Gastrocnemius medialis (tissue), 4 donors: ENCODE data around the gene ZNF205. TPM values are rescaled to one million over a fixed set of nuclear protein-coding genes. Genes with fewer than 3 reads are reported as not detected.
"Not testable (repeated sequence)": the region's sequence is repeated elsewhere in the genome, so short reads cannot be mapped to it uniquely, and the experiment has no call there.

ENCODE experiments used
- ATAC-seq, 2 donors: fragments of 150-250 bp; one replicate each; pipeline ENCODE4 v1.9.1; 2016
- DNase-seq, 2 donors: peaks; one replicate each; pipeline ENCODE4 v3.0.0-alpha.2; 2019
- H3K27ac ChIP-seq, 4 donors: fragments of 200-600 bp; sonication (generic); 1 replicate in 1 of 4; 2 replicates in 3 of 4; pipeline ENCODE4 v1.5.1; 2016 to 2018; ENCODE audit warnings: mild to moderate bottlenecking in 2 of 4, moderate library complexity in 1 of 4
- H3K27me3 ChIP-seq, 3 donors: fragments of 200-600 bp; sonication (generic) in 2 of 3; 1 replicate in 1 of 3; 2 replicates in 2 of 3; pipeline versions ENCODE4 v1.5.1 to v1.6.0; 2016 to 2019; ENCODE audit warnings: mild to moderate bottlenecking in 1 of 3, moderate library complexity in 1 of 3
- H3K36me3 ChIP-seq, 2 donors: fragments of 200-600 bp; sonication (generic) in 1 of 2; one replicate each; pipeline ENCODE4 v1.5.1; 2017 to 2018
- H3K4me1 ChIP-seq, 2 donors: fragments of 200-600 bp; sonication (generic) in 1 of 2; one replicate each; pipeline ENCODE4 v1.5.1; 2016 to 2017; ENCODE audit warnings: mild to moderate bottlenecking in 2 of 2
- H3K4me3 ChIP-seq, 4 donors: fragments of 200-600 bp; sonication (generic) in 3 of 4; 1 replicate in 1 of 4; 2 replicates in 3 of 4; pipeline ENCODE4 v1.5.1; 2016 to 2019; ENCODE audit warnings: mild to moderate bottlenecking in 2 of 4
- H3K9me3 ChIP-seq, 3 donors: fragments of 200-600 bp; sonication (generic) in 2 of 3; 1 replicate in 1 of 3; 2 replicates in 2 of 3; pipeline ENCODE4 v1.5.1; 2016 to 2019
- POLR2A ChIP-seq, 2 donors: fragments of 450-650 bp; IDR thresholded peaks; one replicate each; pipeline ENCODE4 v1.6.1; 2017; ENCODE audit warnings: antibody characterized with exemption in 2 of 2, mild to moderate bottlenecking in 2 of 2, moderate library complexity in 2 of 2
- in situ Hi-C, 4 donors: fragments of 200-750 bp; cut with MboI; loops; one replicate each; pipeline versions ENCODE4 v1.15.0 to v1.8.0; 2017; ENCODE audit warnings: low sequenced_read_pairs in 4 of 4
- intact Hi-C: fragments of 100-400 bp; cut with DNase I; formaldehyde crosslinking; loops from one replicate; pipeline ENCODE4 v1.15.1; 2023; ENCODE audit warnings: low total_unique reads
- total RNA-seq, 4 donors: library from RNA; depleted of rRNA; stranded (reverse); fragments of >200 nt; gene quantifications; one replicate each; pipeline versions ENCODE4 v1.1.0 to v1.2.3, GENCODE V29; 2016
- TF ChIP-seq, protein P1 (sequence below), 5 experiments: fragments of 450-650 bp in 3 of 5; fragments of 200-600 bp in 2 of 5; sonication (generic) in 2 of 5; IDR thresholded peaks in 4 of 5; conservative IDR thresholded peaks in 1 of 5; 1 replicate in 4 of 5; 2 replicates in 1 of 5; pipeline ENCODE4 v1.5.1; 2016 to 2019; ENCODE audit warnings: antibody characterized with exemption in 5 of 5, mild to moderate bottlenecking in 3 of 5, moderate library complexity in 3 of 5

The ZNF205 gene
- total RNA-seq, 4 donors from 2014 or later: 4.8 to 10.8 (median 6.1) TPM

DNA sequence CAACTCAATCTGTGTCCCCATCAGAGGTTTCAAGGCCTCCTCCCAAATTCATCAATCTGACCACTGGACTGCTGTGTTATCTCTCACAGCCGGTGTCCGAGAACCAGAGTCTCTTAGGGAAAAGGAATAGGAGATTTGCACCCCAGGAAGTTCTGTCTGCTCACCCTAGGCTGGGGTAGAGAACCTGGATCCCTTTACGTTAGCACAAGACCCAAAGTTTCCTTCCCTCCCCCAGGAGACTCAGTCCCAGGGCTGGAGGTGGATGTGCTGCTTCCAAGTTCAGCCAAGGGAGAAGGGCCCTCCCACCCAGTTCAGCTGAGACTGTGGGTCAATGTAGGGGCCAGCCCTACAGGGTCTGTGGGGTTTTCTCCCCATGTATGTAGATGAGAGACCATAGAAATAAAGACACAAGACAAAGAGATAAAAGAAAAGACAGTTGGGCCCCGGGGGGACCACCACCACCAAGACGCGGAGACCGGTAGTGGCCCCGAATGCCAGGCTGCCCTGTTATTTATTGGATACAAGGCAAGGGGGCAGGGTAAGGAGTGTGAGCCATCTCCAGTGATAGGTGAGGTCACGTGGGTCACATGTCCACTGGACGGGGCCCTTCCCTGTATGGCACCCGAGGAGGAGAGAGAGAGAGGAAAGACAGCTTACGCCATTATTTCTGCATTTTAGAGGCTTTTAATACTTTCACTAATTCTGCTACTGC lies 52.9 kb downstream of the ZNF205 start:
- intact Hi-C loops (no loop called here), in situ Hi-C loops (loop anchor here in 3 of 4 donors (5.0 to 10.0 kb wide), 2 partner anchors 100 to 103 kb away; partner anchors contain the start of gene IL32 (in 1 of the 3))
- H3K4me1 ChIP-seq: peaks cover 1 to 6% of the 10 kb centered on the region in 2 donors
- H3K36me3 ChIP-seq: no peaks in the 10 kb centered on the region
- no peaks in the 10 kb centered on the region for H3K9me3 ChIP-seq
- peak overlapping the region; percentile 29 to 61 (median 36) for H3K4me3 ChIP-seq
- TF ChIP-seq, protein P1, sequence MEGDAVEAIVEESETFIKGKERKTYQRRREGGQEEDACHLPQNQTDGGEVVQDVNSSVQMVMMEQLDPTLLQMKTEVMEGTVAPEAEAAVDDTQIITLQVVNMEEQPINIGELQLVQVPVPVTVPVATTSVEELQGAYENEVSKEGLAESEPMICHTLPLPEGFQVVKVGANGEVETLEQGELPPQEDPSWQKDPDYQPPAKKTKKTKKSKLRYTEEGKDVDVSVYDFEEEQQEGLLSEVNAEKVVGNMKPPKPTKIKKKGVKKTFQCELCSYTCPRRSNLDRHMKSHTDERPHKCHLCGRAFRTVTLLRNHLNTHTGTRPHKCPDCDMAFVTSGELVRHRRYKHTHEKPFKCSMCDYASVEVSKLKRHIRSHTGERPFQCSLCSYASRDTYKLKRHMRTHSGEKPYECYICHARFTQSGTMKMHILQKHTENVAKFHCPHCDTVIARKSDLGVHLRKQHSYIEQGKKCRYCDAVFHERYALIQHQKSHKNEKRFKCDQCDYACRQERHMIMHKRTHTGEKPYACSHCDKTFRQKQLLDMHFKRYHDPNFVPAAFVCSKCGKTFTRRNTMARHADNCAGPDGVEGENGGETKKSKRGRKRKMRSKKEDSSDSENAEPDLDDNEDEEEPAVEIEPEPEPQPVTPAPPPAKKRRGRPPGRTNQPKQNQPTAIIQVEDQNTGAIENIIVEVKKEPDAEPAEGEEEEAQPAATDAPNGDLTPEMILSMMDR (IDR thresholded peaks at IDR 0.05 in 4 of 5, conservative IDR thresholded peaks at IDR 0.05 in 1 of 5): no peak
- TF ChIP-seq POLR2A (IDR thresholded peaks at IDR 0.05): no peak
- H3K27ac ChIP-seq: no peak overlapping the region
- no peak for ATAC-seq
- DNase-seq: no peak
- H3K27me3 ChIP-seq: peaks cover 41 to 50% (median 41%) of the 10 kb centered on the region in 3 donors

DNA sequence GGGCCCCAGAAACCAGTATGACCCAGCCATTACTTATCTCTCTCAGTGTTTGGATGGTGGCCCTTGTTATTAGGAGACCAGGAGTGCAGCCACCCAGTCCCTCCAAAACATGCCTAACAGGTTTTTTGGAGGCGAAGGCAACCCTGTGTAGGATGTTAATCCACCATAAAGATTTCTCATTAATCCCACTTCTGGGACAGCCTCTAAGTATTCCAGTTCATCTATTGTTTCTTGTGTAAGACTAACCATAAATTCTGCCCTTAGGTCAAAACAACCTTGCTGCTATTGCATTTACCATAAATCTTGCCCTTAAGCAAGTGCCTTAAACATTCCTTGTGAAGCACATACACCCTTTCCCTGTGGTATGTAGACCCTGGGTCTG lies 54.1 kb downstream of the ZNF205 start:
- TF ChIP-seq POLR2A (IDR thresholded peaks at IDR 0.05): no peak
- TF ChIP-seq, protein P1 (IDR thresholded peaks at IDR 0.05 in 4 of 5, conservative IDR thresholded peaks at IDR 0.05 in 1 of 5): no peak
- intact Hi-C loops: loop anchor here (1.0 kb wide), 3 partner anchors 14 to 107 kb away; no protein-coding TSS in a partner anchor
- ATAC-seq: no peak

DNA sequence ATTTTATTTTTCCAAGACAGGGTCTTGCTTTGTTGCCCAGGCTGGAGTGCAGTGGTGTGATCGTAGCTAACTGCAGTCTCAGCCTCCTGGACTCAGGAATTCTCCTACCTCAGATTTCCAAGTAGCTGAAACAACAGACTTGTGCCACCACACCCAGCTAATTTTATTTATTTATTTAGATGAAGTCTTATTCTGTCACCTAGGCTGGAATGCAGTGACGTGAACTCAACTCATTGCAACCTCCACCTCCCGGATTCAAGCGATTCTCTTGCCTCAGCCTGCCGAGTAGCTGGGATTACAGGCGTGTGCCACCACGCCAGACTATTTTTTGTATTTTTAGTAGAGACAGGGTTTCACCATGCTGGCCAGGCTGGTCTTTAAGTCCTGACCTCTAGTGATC lies 56.3 kb downstream of the ZNF205 start:
- intact Hi-C loops, ATAC-seq, H3K4me3 ChIP-seq, H3K36me3 ChIP-seq, H3K9me3 ChIP-seq, DNase-seq, H3K27ac ChIP-seq: not testable (repeated sequence)
- in situ Hi-C loops: loop anchor here in 3 of 4 donors (5.0 to 10.0 kb wide), 2 partner anchors 104 to 106 kb away; partner anchors contain the start of gene IL32 (in 1 of the 3)
- H3K27me3 ChIP-seq: peaks cover 52 to 56% (median 56%) of the 10 kb centered on the region in 3 donors
- peaks cover 10 to 12% of the 10 kb centered on the region in 2 donors for H3K4me1 ChIP-seq

More for the DNA sequence above, 54.1 kb downstream of the ZNF205 start:
- Histone ChIP-seq H3K4me3 (no peak overlapping the region), H3K36me3 (no peaks in the 10 kb centered on the region), H3K27ac (no peak overlapping the region), H3K27me3 (peaks cover 41 to 52% (median 44%) of the 10 kb centered on the region in 3 donors), H3K9me3 (no peaks in the 10 kb centered on the region), H3K4me1 (peaks cover 10 to 12% of the 10 kb centered on the region in 2 donors)
- DNase-seq: no peak
- in situ Hi-C loops: loop anchor here in 3 of 4 donors (5.0 to 10.0 kb wide), 2 partner anchors 102 to 104 kb away; partner anchors contain the start of gene IL32 (in 1 of the 3)

Other genes starting within 250 kb of the ZNF205 start
- gene FLYWCH2, start 229.4 kb upstream of the ZNF205 start, total RNA-seq: 10 to 100 TPM; 19.5 to 54.5 (median 30.2) TPM
- gene FLYWCH1, start 200.7 kb upstream of the ZNF205 start, total RNA-seq: 10 to 100 TPM; 41.7 to 49.7 (median 44.0) TPM
- gene KREMEN2, start 148.3 kb upstream of the ZNF205 start, total RNA-seq: not detected
- 10 to 100 TPM in 2 of 4 donors, 1 to 10 TPM in 2; 4.2 to 14.6 (median 10.2) TPM for gene PAQR4, start 143.2 kb upstream of the ZNF205 start, total RNA-seq
- gene PKMYT1, start 132.1 kb upstream of the ZNF205 start, total RNA-seq: 1 to 10 TPM in 2 of 4 donors, not detected in 2; 1.4 to 2.4 TPM
- under 1 TPM in 1 of 4 donors, not detected in 3; 0.40 TPM for gene CLDN9, start 99.7 kb upstream of the ZNF205 start, total RNA-seq
- gene CLDN6, start 94.4 kb upstream of the ZNF205 start, total RNA-seq: under 1 TPM in 1 of 4 donors, not detected in 3; 0.55 TPM
- 100 to 1,000 TPM in 2 of 4 donors, 10 to 100 TPM in 2; 34.0 to 161 (median 85.5) TPM for gene TNFRSF12A, start 92.2 kb upstream of the ZNF205 start, total RNA-seq
- gene HCFC1R1, start 88.6 kb upstream of the ZNF205 start, total RNA-seq: 100 to 1,000 TPM in 1 of 4 donors, 10 to 100 TPM in 3; 41.8 to 124 (median 66.9) TPM
- gene THOC6, start 88.6 kb upstream of the ZNF205 start, total RNA-seq: 10 to 100 TPM; 15.0 to 31.1 (median 21.5) TPM
- under 1 TPM in 1 of 4 donors, not detected in 3; 0.32 TPM for gene BICDL2, start 75.6 kb upstream of the ZNF205 start, total RNA-seq
- under 1 TPM in 3 of 4 donors, not detected in 1; 0.15 to 0.75 (median 0.58) TPM for gene MMP25, start 66.0 kb upstream of the ZNF205 start, total RNA-seq
- 10 to 100 TPM; 45.4 to 79.0 (median 54.6) TPM for gene IL32, start 46.9 kb upstream of the ZNF205 start, total RNA-seq
- not detected for gene ZSCAN10, start 13.3 kb upstream of the ZNF205 start, total RNA-seq
- gene ZNF213, start 22.4 kb downstream of the ZNF205 start, total RNA-seq: 10 to 100 TPM in 3 of 4 donors, 1 to 10 TPM in 1; 8.9 to 18.6 (median 14.5) TPM
- gene OR1F1, start 75.6 kb downstream of the ZNF205 start, total RNA-seq: not detected
- 1 to 10 TPM in 3 of 4 donors, under 1 TPM in 1; 0.49 to 3.2 (median 2.2) TPM for gene ZNF200, start 122.6 kb downstream of the ZNF205 start, total RNA-seq
- gene MEFV, start 144.0 kb downstream of the ZNF205 start, total RNA-seq: 1 to 10 TPM in 1 of 4 donors, under 1 TPM in 3; 0.32 to 1.2 (median 0.76) TPM
- gene ZNF263, start 170.9 kb downstream of the ZNF205 start, total RNA-seq: 10 to 100 TPM; 13.5 to 18.5 (median 15.5) TPM
- 1 to 10 TPM; 2.5 to 8.1 (median 4.4) TPM for gene TIGD7, start 192.8 kb downstream of the ZNF205 start, total RNA-seq
- 10 to 100 TPM in 3 of 4 donors, 1 to 10 TPM in 1; 5.5 to 13.2 (median 12.5) TPM for gene ZNF75A, start 192.9 kb downstream of the ZNF205 start, total RNA-seq
- gene OR2C1, start 243.3 kb downstream of the ZNF205 start, total RNA-seq: not detected